OCI-LY7 (cell line): ENCODE data around the gene AMPH. TPM values are rescaled to one million over a fixed set of nuclear protein-coding genes. Genes with fewer than 3 reads are reported as not detected.
A peak's percentile ranks its signal among the peaks of the same experiment; 100 is the strongest.
"Not testable (repeated sequence)": the region's sequence is repeated elsewhere in the genome, so short reads cannot be mapped to it uniquely, and the experiment has no call there.

ENCODE experiments used
- BruUV-seq: library from RNA; stranded (reverse); fragments of 400-500 nt; replicated peaks from 2 replicates; lab custom pipeline; 2021; lab: Mats Ljungman, UMichigan
- CTCF ChIA-PET: fragments of 300-600 bp; sonication (Branson Sonifier 250); formaldehyde crosslinking; loops from one replicate; lab custom pipeline; 2022; ENCODE audit warnings: antibody characterized with exemption; ENCODE audit not compliant: unreplicated experiment; lab: Charles Lee
- POLR2A ChIA-PET: fragments of 300-600 bp; sonication (Branson Sonifier 250); formaldehyde crosslinking; loops from one replicate; lab custom pipeline; 2022; ENCODE audit warnings: antibody characterized with exemption; lab: Charles Lee
- DNase-seq: peaks from one replicate; pipeline ENCODE4 v3.0.0-alpha.2; 2015; ENCODE audit warnings: low spot score
- H2AFZ ChIP-seq: fragments of 200-600 bp; sonication (generic), shearing (Covaris generic); 2 replicates; pipeline ENCODE4 v1.6.1; 2014; ENCODE audit warnings: mild to moderate bottlenecking, antibody characterized with exemption, low read length, moderate library complexity
- H3K27ac ChIP-seq: fragments of 200-600 bp; sonication (generic); 2 replicates; pipeline ENCODE4 v1.5.1; 2014; ENCODE audit warnings: mixed run types, low read depth, mild to moderate bottlenecking, moderate library complexity, low read length, inconsistent platforms; ENCODE audit not compliant: poor library complexity, severe bottlenecking
- H3K36me3 ChIP-seq: fragments of 200-600 bp; sonication (generic); 2 replicates; pipeline ENCODE4 v1.6.1; 2014; ENCODE audit warnings: mild to moderate bottlenecking, antibody characterized with exemption, low read length, moderate library complexity, mixed read lengths; ENCODE audit not compliant: insufficient read depth
- H3K4me1 ChIP-seq: fragments of 200-600 bp; sonication (generic); 2 replicates; pipeline ENCODE4 v1.5.1; 2014; ENCODE audit warnings: mild to moderate bottlenecking, low read length; ENCODE audit not compliant: insufficient read depth, poor library complexity, severe bottlenecking
- H3K4me2 ChIP-seq: fragments of 200-600 bp; sonication (generic); 2 replicates; pipeline ENCODE4 v1.6.1; 2014; ENCODE audit warnings: mild to moderate bottlenecking, low read length
- H3K4me3 ChIP-seq: fragments of 200-600 bp; sonication (generic); 2 replicates; pipeline ENCODE4 v1.5.1; 2014; ENCODE audit warnings: mild to moderate bottlenecking, low read depth, low read length; ENCODE audit not compliant: poor library complexity, severe bottlenecking
- H3K79me2 ChIP-seq: fragments of 200-600 bp; sonication (generic); 2 replicates; pipeline ENCODE4 v1.6.1; 2016; ENCODE audit warnings: low read depth, mild to moderate bottlenecking, low read length, moderate library complexity, mixed read lengths; ENCODE audit not compliant: insufficient read depth
- H3K9me2 ChIP-seq: fragments of 200-600 bp; sonication (generic); 2 replicates; pipeline ENCODE4 v1.6.1; 2016; ENCODE audit warnings: mild to moderate bottlenecking, low read length, mixed read lengths; ENCODE audit not compliant: insufficient read depth
- H3K9me3 ChIP-seq: fragments of 200-600 bp; sonication (generic); 2 replicates; pipeline ENCODE4 v1.6.1; 2014; ENCODE audit warnings: mild to moderate bottlenecking, mixed run types, low read length, mixed read lengths
- H4K20me1 ChIP-seq: fragments of 200-600 bp; sonication (generic); 2 replicates; pipeline ENCODE4 v1.6.1; 2014; ENCODE audit warnings: mild to moderate bottlenecking, antibody characterized with exemption, low read length, moderate library complexity, mixed read lengths; ENCODE audit not compliant: insufficient read depth
- EZH2phosphoT487 ChIP-seq: fragments of 200-600 bp; sonication (generic); IDR thresholded peaks from 2 replicates; pipeline ENCODE4 v1.6.1; 2018; ENCODE audit warnings: low read depth, borderline replicate concordance, mild to moderate bottlenecking, mixed run types, antibody characterized with exemption, low read length, moderate library complexity, mixed read lengths
- intact Hi-C: fragments of 100-400 bp; cut with micrococcal nuclease; formaldehyde crosslinking; loops from one replicate; pipeline ENCODE4 v1.10.0; 2022; ENCODE audit not compliant: unreplicated experiment
- total RNA-seq, 2 experiments: library from RNA; depleted of rRNA in 1 of 2; stranded (reverse); fragments of >200 nt in 1 of 2; shearing (Covaris generic) in 1 of 2; gene quantifications; 2 replicates each; pipeline ENCODE4 v1.2.3, GENCODE V29; 2014 to 2022
- TF ChIP-seq, protein P1 (sequence below): fragments of 200-600 bp; sonication (generic); conservative IDR thresholded peaks from 2 replicates; pipeline ENCODE4 v1.5.1; 2014; ENCODE audit warnings: mild to moderate bottlenecking, antibody characterized with exemption, low read length, moderate library complexity, mixed read lengths

Gene AMPH
- total RNA-seq, 2 experiments from 2014 or later, result not detected

DNA sequence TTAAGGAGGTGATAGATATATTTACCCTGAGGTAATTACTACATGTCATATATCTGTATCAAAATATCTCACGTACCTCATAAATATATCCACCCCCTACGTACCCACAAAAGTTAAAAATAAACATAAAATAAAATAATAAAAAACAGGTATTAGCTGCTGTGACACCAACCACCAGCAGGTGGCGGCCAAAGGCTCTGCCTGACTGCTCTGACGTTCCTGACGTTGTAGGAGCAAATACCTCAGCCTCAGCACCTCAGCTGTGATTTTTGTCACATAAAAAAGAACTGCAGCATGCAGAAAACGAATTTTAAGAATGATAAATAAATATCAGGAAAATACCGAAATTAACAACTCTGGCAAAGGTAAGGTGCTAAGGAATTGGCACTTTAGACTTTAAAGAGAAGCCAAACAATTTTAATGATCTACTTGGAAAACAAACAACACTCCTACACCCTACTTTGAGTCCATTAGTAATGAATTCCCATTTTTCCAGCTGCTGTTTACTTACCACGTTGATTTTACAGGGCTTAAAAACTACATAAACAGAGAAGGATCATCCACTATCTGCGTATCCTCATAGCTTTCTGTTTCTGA is 232.3 kb downstream of the AMPH start:
- no peak for TF ChIP-seq EZH2phosphoT487
- TF ChIP-seq, protein P1, sequence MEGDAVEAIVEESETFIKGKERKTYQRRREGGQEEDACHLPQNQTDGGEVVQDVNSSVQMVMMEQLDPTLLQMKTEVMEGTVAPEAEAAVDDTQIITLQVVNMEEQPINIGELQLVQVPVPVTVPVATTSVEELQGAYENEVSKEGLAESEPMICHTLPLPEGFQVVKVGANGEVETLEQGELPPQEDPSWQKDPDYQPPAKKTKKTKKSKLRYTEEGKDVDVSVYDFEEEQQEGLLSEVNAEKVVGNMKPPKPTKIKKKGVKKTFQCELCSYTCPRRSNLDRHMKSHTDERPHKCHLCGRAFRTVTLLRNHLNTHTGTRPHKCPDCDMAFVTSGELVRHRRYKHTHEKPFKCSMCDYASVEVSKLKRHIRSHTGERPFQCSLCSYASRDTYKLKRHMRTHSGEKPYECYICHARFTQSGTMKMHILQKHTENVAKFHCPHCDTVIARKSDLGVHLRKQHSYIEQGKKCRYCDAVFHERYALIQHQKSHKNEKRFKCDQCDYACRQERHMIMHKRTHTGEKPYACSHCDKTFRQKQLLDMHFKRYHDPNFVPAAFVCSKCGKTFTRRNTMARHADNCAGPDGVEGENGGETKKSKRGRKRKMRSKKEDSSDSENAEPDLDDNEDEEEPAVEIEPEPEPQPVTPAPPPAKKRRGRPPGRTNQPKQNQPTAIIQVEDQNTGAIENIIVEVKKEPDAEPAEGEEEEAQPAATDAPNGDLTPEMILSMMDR, result peak; percentile 93

DNA sequence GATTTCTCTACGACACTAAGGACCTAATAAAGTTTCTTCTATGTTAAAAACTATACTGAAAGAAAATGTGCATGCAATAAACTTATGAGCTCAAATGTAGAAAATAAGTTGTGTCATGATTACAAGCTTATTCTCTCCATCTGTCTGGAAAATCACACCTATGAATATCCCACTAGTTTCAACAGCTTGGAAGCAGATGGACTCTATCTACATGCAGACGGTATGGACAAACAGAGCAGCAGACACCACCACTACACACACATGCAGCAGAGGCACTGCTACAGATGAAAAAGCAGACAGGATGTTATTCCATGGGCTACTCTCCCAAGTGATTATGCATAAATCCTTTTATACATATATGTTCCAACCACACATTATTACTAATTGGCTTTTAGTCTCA is 234.3 kb downstream of the AMPH start:
- TF ChIP-seq, protein P1, result no peak
- no peaks in the 10 kb centered on the region for H3K9me2 ChIP-seq
- H3K79me2 ChIP-seq, result no peaks in the 10 kb centered on the region
- no peaks in the 10 kb centered on the region for H4K20me1 ChIP-seq
- CTCF ChIA-PET, result no interaction called here
- no peaks in the 10 kb centered on the region for H3K36me3 ChIP-seq
- BruUV-seq, result no TSS peak
- peaks cover 8% of the 10 kb centered on the region for H3K4me1 ChIP-seq
- no peak overlapping the region for H3K27ac ChIP-seq
- no peaks in the 10 kb centered on the region for H3K9me3 ChIP-seq
- H3K4me2 ChIP-seq, result no peak overlapping the region
- H3K4me3 ChIP-seq, result no peak overlapping the region
- no peak for DNase-seq
- H2AFZ ChIP-seq, result no peak overlapping the region
- POLR2A ChIA-PET, result interaction anchor here (0.5 to 0.7 kb wide), 2 partner anchors 140 to 216 kb away, joined by 3 to 4 read pairs; no protein-coding TSS in a partner anchor
- intact Hi-C loops, result no loop called here

More for the DNA sequence above, 232.3 kb downstream of the AMPH start:
- no TSS peak for BruUV-seq
- H3K36me3 ChIP-seq, result no peaks in the 10 kb centered on the region
- CTCF ChIA-PET, result no interaction called here
- no peaks in the 10 kb centered on the region for H4K20me1 ChIP-seq
- H3K4me1 ChIP-seq, result peaks cover 4% of the 10 kb centered on the region
- no peak overlapping the region for H2AFZ ChIP-seq
- H3K9me2 ChIP-seq, result no peaks in the 10 kb centered on the region
- H3K9me3 ChIP-seq, result no peaks in the 10 kb centered on the region
- no peaks in the 10 kb centered on the region for H3K79me2 ChIP-seq
- POLR2A ChIA-PET, result interaction anchor here (0.7 to 0.9 kb wide), 2 partner anchors 10 to 24 kb away, joined by 3 read pairs; no protein-coding TSS in a partner anchor
- DNase-seq, result peak; percentile 61
- H3K4me3 ChIP-seq, result no peak overlapping the region
- intact Hi-C loops, result loop anchor here (1.0 to 2.0 kb wide), 2 partner anchors 261 to 1122 kb away; no protein-coding TSS in a partner anchor
- H3K27ac ChIP-seq, result no peak overlapping the region
- no peak overlapping the region for H3K4me2 ChIP-seq

GRCh38 chr7:38395921-38396552 is 235.1 kb downstream of the AMPH start:
- H3K36me3 ChIP-seq, POLR2A ChIA-PET, H3K79me2 ChIP-seq, BruUV-seq, H3K27ac ChIP-seq, CTCF ChIA-PET, H3K4me1 ChIP-seq, H3K4me2 ChIP-seq, H3K9me3 ChIP-seq, H4K20me1 ChIP-seq, H3K4me3 ChIP-seq, DNase-seq, H3K9me2 ChIP-seq, intact Hi-C loops, H2AFZ ChIP-seq: not testable (repeated sequence)
